AG20443 (cell line): ENCODE results near the gene SSBP3.

Experiments
- DNase-seq: peaks from one replicate; pipeline ENCODE4 v3.0.0; 2012; ENCODE audit warnings: low spot score, mixed read lengths

The SSBP3 gene

GRCh38 chr1:54329312-54330003 is 76.7 kb downstream of the SSBP3 start:
- no peak for DNase-seq

DNA sequence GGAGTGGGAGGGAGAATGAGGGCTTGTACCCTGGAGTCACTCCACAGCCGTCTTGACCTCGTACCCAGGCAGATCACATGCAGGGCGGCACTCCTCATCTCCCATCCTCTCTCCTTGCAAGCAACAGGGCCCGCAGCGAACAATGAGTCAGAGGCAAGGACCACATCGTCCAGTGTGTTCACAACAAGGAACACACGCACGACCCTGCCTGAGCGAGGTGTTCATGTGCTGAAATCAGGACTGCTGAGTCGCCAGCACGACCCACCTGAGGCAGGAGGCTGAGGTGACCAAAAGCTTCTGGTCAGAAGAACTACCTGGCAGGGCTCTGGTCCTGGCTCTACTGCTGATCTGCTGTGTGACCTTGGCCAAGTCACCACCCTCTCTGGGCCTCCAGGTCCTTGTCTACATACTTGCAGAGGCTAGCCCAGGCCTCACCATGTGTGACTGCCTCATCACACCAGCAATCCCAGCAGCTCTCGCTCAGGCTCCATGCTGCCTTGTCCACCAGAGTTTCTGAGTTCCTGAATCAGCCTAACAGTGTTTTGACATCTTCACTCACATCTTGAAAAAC is 78.0 kb downstream of the SSBP3 start:
- no peak for DNase-seq

GRCh38 chr1:54327386-54328065 is 78.7 kb downstream of the SSBP3 start:
- peak; percentile 67 for DNase-seq

GRCh38 chr1:54326543-54327385 is 79.4 kb downstream of the SSBP3 start:
- DNase-seq: no peak

GRCh38 chr1:54325703-54326461 is 80.3 kb downstream of the SSBP3 start:
- DNase-seq: no peak

DNA sequence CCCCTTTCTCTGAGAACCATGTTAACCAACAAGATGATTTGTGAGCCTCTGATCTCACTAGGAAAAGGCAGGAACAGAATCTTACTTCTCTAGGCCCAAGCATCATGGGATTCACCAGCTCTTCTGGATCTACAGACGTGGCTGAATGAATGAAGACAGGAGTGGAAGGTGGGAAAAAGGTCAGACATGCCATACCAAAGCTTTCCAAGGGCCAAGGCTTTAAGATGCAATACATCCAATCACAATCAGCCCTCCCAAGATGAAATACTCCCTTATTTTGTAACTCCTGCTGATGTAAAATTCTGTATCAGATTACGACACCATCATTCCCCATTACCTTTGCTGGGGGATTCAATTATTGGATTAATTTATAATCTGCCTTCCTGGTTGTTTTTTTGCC is 80.9 kb downstream of the SSBP3 start:
- no peak for DNase-seq

DNA sequence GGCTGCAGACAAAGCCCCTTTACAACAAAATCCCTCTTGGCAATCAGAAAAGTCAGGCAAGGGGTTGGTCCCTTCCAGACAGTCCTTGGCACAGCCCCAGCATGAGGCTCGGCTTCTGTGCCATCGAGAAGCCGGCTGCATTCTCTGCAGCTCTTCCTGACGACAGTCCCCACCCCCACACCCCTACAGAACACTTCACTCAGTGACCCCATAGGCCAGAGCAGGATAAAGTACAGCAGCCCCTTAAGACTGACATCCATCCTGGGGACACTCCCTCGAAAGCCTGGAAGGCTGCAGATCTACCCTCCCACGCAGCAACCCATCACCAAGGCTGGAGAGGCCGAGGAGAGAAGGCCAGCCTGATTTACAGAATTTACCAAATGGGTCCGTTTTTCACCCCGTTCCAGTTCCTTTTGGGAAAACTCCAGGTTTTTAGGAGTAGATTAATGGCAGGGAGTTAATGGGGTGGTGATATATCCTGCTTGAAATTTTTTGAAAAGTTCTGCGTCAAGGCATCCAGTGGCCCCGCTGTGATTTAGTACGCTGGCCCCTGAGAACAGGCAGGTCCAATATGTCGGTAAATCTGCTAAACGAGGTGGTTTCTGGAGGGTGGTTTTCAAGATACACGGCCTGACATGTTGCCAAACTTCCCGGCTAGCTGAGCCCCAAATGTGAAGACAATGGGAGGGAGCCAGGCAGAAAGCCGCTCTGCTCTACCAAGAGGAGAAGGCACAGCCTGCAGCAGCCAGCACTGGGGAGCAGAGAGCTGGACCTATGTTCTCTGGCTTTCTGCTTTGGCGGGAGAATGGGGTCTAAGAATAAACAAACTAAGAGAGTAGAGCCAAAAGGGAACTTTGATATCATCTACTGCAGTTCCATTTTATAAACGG is 81.7 kb downstream of the SSBP3 start:
- DNase-seq: no peak

GRCh38 chr1:54323921-54324250 is 82.3 kb downstream of the SSBP3 start:
- no peak for DNase-seq

DNA sequence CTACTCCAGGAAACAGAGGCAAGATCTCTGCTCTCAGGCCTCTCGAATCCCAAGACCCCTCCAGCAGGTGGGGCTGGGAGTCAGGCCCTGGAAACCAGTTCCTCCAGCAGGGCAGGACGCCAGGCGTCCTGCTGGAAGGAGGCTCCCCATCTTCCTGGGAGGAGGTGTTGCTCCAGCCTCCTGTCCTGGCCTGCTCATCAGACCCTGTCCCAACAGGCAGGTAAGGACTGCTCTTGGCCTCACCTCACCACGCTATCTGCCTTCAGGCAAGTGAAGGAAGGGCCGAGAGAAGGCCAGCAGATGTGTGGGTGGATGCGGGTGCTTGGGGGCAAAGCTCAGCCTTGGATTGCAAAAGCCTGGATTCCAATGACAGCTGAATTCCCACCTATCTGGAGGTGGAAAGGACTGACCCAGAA is 82.9 kb downstream of the SSBP3 start:
- no peak for DNase-seq

- no peak for DNase-seq
Measured at GRCh38 chr1:54318246-54318814, 87.9 kb downstream of the SSBP3 start.

GRCh38 chr1:54317084-54317483 is 89.1 kb downstream of the SSBP3 start:
- DNase-seq: no peak

- no peak for DNase-seq
Measured at GRCh38 chr1:54315099-54315498, 91.1 kb downstream of the SSBP3 start.

DNA sequence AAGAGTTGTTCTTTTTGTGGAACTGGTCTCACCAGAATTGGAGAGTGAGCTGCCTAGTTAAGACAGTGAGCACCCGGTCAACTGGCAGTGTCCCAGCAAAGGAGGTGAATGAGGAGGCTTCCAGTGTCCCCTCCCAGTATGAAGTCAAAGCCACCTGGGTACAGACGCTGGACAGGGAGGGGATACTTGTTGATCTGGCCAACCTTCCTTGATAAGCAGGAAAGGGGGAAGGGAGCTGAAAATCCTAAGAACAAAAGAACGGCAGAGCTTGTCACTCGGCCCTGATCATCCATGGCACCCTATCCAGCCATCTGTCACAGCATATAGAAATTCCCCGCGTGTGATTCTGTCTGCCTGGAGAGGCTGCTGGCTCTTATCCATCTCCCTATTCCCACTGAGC is 91.5 kb downstream of the SSBP3 start:
- no peak for DNase-seq

DNA sequence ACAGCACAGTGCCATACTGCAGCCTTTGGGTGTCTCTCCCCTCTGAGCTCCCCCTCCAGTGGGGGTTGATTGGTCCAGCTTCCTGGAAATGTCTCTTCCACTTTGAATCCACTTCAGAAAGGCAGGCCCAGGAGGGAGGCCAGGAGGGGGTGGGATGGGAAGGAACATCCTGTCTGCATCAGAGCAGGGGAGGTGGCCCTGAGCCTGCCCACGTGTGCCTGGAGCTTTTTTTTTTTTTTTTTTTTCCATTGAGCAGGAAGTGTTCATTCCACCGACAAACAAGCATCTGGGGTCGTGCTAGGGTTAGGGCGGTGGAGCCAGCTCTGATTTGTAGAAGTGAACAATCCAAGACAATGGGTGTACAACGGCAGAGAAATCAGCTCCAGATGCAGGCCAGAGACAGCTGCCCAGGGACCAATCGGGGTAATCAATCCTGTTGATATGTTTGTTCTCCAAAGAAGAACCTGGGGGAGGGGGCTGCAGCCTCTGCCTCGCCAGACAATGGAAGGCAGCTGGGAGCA is 93.3 kb downstream of the SSBP3 start:
- DNase-seq: peak; percentile 78

DNA sequence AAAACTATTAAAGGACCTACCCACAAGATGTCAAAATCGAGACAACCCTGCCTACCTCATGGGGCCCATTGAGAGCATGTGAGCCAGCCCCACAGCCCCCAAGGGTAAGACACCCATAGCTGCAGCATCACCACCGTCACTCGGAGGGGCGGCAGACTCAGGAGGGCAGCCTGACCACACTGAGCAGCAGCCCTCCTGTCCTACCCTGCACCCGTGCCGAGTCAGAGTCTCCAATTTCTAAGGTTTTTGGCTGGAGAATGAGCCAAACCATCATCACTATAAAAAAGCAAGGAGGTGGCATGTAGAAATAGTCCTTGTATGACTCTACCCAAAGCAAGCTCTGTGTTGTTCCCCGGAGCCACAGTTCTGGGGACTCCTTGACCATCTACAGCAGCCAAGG is 94.7 kb downstream of the SSBP3 start:
- no peak for DNase-seq

- peak; percentile 64 for DNase-seq
Measured at GRCh38 chr1:54310439-54311328, 95.5 kb downstream of the SSBP3 start.

- no peak for DNase-seq
Measured at GRCh38 chr1:54309631-54310366, 96.4 kb downstream of the SSBP3 start.

GRCh38 chr1:54307305-54307704 is 98.9 kb downstream of the SSBP3 start:
- DNase-seq: no peak
